NT2/D1 (cell line): ENCODE measurements around the gene IMPDH1.

ENCODE experiments used
- SUZ12 ChIP-seq: IDR thresholded peaks from 2 replicates; pipeline ENCODE4 v1.6.1; 2011; ENCODE audit not compliant: insufficient read length, insufficient read depth; ENCODE audit errors: extremely low read depth
- YY1 ChIP-seq: IDR thresholded peaks from 2 replicates; pipeline ENCODE4 v1.6.1; 2011; ENCODE audit not compliant: insufficient read length, insufficient read depth
- ZNF274 ChIP-seq: IDR thresholded peaks from 2 replicates; pipeline ENCODE4 v1.6.1; 2011; ENCODE audit warnings: mild to moderate bottlenecking, low read depth, low read length

- no peak for TF ChIP-seq YY1
- no peak for TF ChIP-seq SUZ12
- TF ChIP-seq ZNF274, result no peak
Observed at GRCh38 chr7:128353189-128353588, 56.6 kb downstream of the IMPDH1 start.
